Neural cell (in vitro differentiated cells): ENCODE measurements around the gene CXADR. TPM values are rescaled to one million over a fixed set of nuclear protein-coding genes. Genes with fewer than 3 reads are reported as not detected.

ENCODE experiments used
- H2AFZ ChIP-seq: fragments of 200-600, 300-800 bp; sonication (generic), shearing (Covaris generic); 2 replicates; pipeline ENCODE4 v1.6.0; 2014; ENCODE audit warnings: low read depth, mild to moderate bottlenecking, antibody characterized with exemption, low read length, moderate library complexity
- H3F3A ChIP-seq: fragments of 200-600 bp; shearing (Covaris generic); 2 replicates; pipeline ENCODE4 v1.6.1; 2016; ENCODE audit warnings: mild to moderate bottlenecking, moderate library complexity, mixed read lengths, antibody characterized with exemption, low read length; ENCODE audit not compliant: insufficient read depth, poor library complexity, severe bottlenecking
- H3K27ac ChIP-seq: fragments of 200-600, 300-800 bp; sonication (generic), shearing (Covaris generic); 2 replicates; pipeline ENCODE4 v1.5.1; 2014; ENCODE audit warnings: mild to moderate bottlenecking, low read length, moderate library complexity
- H3K27me3 ChIP-seq: fragments of 300-800, 200-600 bp; sonication (generic), shearing (Covaris generic); 2 replicates; pipeline ENCODE4 v1.6.0; 2014; ENCODE audit warnings: mild to moderate bottlenecking, low read depth, low read length, moderate library complexity; ENCODE audit not compliant: insufficient read depth
- H3K36me3 ChIP-seq: fragments of 300-800, 200-600 bp; sonication (generic), shearing (Covaris generic); 2 replicates; pipeline ENCODE4 v1.5.1; 2014; ENCODE audit warnings: mild to moderate bottlenecking, antibody characterized with exemption, low read length, moderate library complexity; ENCODE audit not compliant: insufficient read depth
- H3K4me2 ChIP-seq: fragments of 300-800, 200-600 bp; sonication (generic), shearing (Covaris generic); 2 replicates; pipeline ENCODE4 v1.6.0; 2014; ENCODE audit warnings: mild to moderate bottlenecking, low read length
- H3K4me3 ChIP-seq: fragments of 300-800, 200-600 bp; sonication (generic), shearing (Covaris generic); 2 replicates; pipeline ENCODE4 v1.5.1; 2014; ENCODE audit warnings: mild to moderate bottlenecking, low read length, moderate library complexity
- H3K79me2 ChIP-seq: fragments of 200-600 bp; shearing (Covaris generic); replicated peaks from 2 replicates; pipeline ENCODE4 v1.6.0; 2014; ENCODE audit warnings: mild to moderate bottlenecking, low read length, moderate library complexity; ENCODE audit not compliant: insufficient read depth
- H3K9ac ChIP-seq: fragments of 300-800, 200-600 bp; sonication (generic), shearing (Covaris generic); 2 replicates; pipeline ENCODE4 v1.6.1; 2016; ENCODE audit warnings: mild to moderate bottlenecking, low read length, mixed read lengths
- H3K9me2 ChIP-seq: fragments of 200-600 bp; shearing (Covaris generic); 2 replicates; pipeline ENCODE4 v1.6.1; 2016; ENCODE audit warnings: mild to moderate bottlenecking, low read length, mixed read lengths; ENCODE audit not compliant: insufficient read depth
- H3K9me3 ChIP-seq: fragments of 200-600, 300-800 bp; sonication (generic), shearing (Covaris generic); 2 replicates; pipeline ENCODE4 v1.6.1; 2016; ENCODE audit warnings: mild to moderate bottlenecking, mixed run types, low read length, moderate library complexity, mixed read lengths
- H4K20me1 ChIP-seq: fragments of 200-600 bp; shearing (Covaris generic); 2 replicates; pipeline ENCODE4 v1.6.1; 2016; ENCODE audit warnings: mild to moderate bottlenecking, mixed run types; ENCODE audit not compliant: insufficient read depth
- EP300 ChIP-seq: fragments of 450-650 bp; conservative IDR thresholded peaks from 2 replicates; pipeline ENCODE4 v1.6.1; 2014; ENCODE audit warnings: antibody characterized with exemption, mild to moderate bottlenecking, moderate library complexity; ENCODE audit not compliant: poor library complexity, severe bottlenecking
- EZH2 ChIP-seq: fragments of 200-600, 300-800 bp; shearing (Covaris generic), sonication (generic); IDR thresholded peaks from 2 replicates; pipeline ENCODE4 v1.6.1; 2014; ENCODE audit warnings: antibody characterized with exemption, low read length, borderline replicate concordance, mild to moderate bottlenecking; ENCODE audit not compliant: insufficient read depth, poor library complexity, severe bottlenecking
- MXI1 ChIP-seq: fragments of 450-650 bp; conservative IDR thresholded peaks from 2 replicates; pipeline ENCODE4 v1.6.1; 2014; ENCODE audit warnings: antibody characterized with exemption, mild to moderate bottlenecking; ENCODE audit not compliant: poor library complexity, severe bottlenecking
- POLR2AphosphoS5 ChIP-seq: IDR thresholded peaks from 2 replicates; pipeline ENCODE4 v1.6.1; 2012
- RAD21 ChIP-seq: fragments of 450-650 bp; conservative IDR thresholded peaks from 2 replicates; pipeline ENCODE4 v1.6.1; 2014; ENCODE audit warnings: antibody characterized with exemption, mild to moderate bottlenecking, moderate library complexity
- REST ChIP-seq: IDR thresholded peaks from 2 replicates; pipeline ENCODE4 v1.6.1; 2012; ENCODE audit warnings: borderline replicate concordance
- SMC3 ChIP-seq: fragments of 450-650 bp; conservative IDR thresholded peaks from 2 replicates; pipeline ENCODE4 v1.6.1; 2014; ENCODE audit warnings: antibody characterized with exemption, mild to moderate bottlenecking, moderate library complexity; ENCODE audit not compliant: poor library complexity
- TAF1 ChIP-seq: IDR thresholded peaks from 2 replicates; pipeline ENCODE4 v1.6.1; 2012; ENCODE audit warnings: low read depth
- polyA plus RNA-seq: library from polyadenylated mRNA; depleted of rRNA; stranded (reverse); fragments of >200 nt; gene quantifications from 2 replicates; pipeline ENCODE4 v1.2.3, GENCODE V29; 2014
- TF ChIP-seq, protein P1 (sequence below): fragments of 450-650 bp; IDR thresholded peaks from 2 replicates; pipeline ENCODE4 v1.5.1; 2014; ENCODE audit warnings: antibody characterized with exemption, mild to moderate bottlenecking, moderate library complexity; ENCODE audit not compliant: poor library complexity, severe bottlenecking

Gene CXADR
- polyA plus RNA-seq, 1 donor from 2014 or later, result 175 TPM

GRCh38 chr21:17542371-17543011, 29.6 kb downstream of the CXADR start:
- peaks cover 10% of the 10 kb centered on the region for H3K36me3 ChIP-seq
- peaks cover 4% of the 10 kb centered on the region for H3K9me3 ChIP-seq
- TF ChIP-seq EP300 (no peak), TAF1 (no peak), RAD21 (no peak), POLR2AphosphoS5 (no peak), MXI1 (no peak), SMC3 (no peak), EZH2 (no peak), REST (no peak)
- TF ChIP-seq, protein P1, sequence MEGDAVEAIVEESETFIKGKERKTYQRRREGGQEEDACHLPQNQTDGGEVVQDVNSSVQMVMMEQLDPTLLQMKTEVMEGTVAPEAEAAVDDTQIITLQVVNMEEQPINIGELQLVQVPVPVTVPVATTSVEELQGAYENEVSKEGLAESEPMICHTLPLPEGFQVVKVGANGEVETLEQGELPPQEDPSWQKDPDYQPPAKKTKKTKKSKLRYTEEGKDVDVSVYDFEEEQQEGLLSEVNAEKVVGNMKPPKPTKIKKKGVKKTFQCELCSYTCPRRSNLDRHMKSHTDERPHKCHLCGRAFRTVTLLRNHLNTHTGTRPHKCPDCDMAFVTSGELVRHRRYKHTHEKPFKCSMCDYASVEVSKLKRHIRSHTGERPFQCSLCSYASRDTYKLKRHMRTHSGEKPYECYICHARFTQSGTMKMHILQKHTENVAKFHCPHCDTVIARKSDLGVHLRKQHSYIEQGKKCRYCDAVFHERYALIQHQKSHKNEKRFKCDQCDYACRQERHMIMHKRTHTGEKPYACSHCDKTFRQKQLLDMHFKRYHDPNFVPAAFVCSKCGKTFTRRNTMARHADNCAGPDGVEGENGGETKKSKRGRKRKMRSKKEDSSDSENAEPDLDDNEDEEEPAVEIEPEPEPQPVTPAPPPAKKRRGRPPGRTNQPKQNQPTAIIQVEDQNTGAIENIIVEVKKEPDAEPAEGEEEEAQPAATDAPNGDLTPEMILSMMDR, result no peak
- H3K9me2 ChIP-seq, result no peaks in the 10 kb centered on the region
- no peaks in the 10 kb centered on the region for H3F3A ChIP-seq
- H3K27ac ChIP-seq, result no peak overlapping the region
- H3K79me2 ChIP-seq, result peaks cover 85% of the 10 kb centered on the region
- no peak overlapping the region for H3K9ac ChIP-seq
- H4K20me1 ChIP-seq, result no peaks in the 10 kb centered on the region
- peak overlapping the region; percentile 1 for H3K4me3 ChIP-seq
- H2AFZ ChIP-seq, result no peak overlapping the region
- H3K27me3 ChIP-seq, result no peaks in the 10 kb centered on the region
- no peak overlapping the region for H3K4me2 ChIP-seq

DNA sequence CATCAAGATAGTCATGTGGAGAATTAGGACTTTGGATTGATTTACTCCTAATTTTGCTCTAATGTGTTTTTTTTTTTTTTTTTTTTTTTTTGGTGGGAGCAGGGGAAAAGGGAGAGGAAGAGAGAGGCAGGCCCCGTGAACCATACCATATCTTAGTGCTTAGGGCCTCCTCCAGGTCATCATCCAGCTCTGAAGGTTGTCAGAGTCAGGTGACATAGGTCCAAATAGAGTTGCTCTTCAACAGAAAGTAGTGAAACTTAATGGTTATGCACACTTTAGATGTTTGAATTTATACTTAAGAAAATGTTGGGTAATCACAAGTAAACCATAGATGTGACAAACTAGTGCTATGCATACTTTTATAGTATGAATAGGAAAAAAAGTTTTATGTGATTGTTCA, 32.2 kb downstream of the CXADR start:
- Histone ChIP-seq H3K9me2 (no peaks in the 10 kb centered on the region), H3K4me2 (no peak overlapping the region), H3K79me2 (peaks cover 62% of the 10 kb centered on the region), H3K27ac (no peak overlapping the region), H3K36me3 (peaks cover 17% of the 10 kb centered on the region), H3K9ac (no peak overlapping the region), H3K9me3 (no peaks in the 10 kb centered on the region), H3K27me3 (no peaks in the 10 kb centered on the region), H4K20me1 (no peaks in the 10 kb centered on the region), H3F3A (no peaks in the 10 kb centered on the region), H3K4me3 (no peak overlapping the region), H2AFZ (no peak overlapping the region)
- no peak for TF ChIP-seq EP300
- TF ChIP-seq POLR2AphosphoS5, result no peak
- no peak for TF ChIP-seq MXI1
- TF ChIP-seq TAF1, result no peak
- no peak for TF ChIP-seq EZH2
- TF ChIP-seq REST, result no peak
- TF ChIP-seq RAD21, result no peak
- no peak for TF ChIP-seq SMC3
- TF ChIP-seq, protein P1, result no peak
